GM19043 (cell line): ENCODE data around the gene CSPG5.

Experiments used
- ATAC-seq: cut with Tn5 transposase; IDR thresholded peaks from one replicate; pipeline ENCODE4 v1.9.1; 2021; ENCODE audit warnings: low read depth; ENCODE audit not compliant: unreplicated experiment

Gene CSPG5, protein sequence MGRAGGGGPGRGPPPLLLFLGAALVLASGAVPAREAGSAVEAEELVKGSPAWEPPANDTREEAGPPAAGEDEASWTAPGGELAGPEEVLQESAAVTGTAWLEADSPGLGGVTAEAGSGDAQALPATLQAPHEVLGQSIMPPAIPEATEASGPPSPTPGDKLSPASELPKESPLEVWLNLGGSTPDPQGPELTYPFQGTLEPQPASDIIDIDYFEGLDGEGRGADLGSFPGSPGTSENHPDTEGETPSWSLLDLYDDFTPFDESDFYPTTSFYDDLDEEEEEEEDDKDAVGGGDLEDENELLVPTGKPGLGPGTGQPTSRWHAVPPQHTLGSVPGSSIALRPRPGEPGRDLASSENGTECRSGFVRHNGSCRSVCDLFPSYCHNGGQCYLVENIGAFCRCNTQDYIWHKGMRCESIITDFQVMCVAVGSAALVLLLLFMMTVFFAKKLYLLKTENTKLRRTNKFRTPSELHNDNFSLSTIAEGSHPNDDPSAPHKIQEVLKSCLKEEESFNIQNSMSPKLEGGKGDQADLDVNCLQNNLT

DNA sequence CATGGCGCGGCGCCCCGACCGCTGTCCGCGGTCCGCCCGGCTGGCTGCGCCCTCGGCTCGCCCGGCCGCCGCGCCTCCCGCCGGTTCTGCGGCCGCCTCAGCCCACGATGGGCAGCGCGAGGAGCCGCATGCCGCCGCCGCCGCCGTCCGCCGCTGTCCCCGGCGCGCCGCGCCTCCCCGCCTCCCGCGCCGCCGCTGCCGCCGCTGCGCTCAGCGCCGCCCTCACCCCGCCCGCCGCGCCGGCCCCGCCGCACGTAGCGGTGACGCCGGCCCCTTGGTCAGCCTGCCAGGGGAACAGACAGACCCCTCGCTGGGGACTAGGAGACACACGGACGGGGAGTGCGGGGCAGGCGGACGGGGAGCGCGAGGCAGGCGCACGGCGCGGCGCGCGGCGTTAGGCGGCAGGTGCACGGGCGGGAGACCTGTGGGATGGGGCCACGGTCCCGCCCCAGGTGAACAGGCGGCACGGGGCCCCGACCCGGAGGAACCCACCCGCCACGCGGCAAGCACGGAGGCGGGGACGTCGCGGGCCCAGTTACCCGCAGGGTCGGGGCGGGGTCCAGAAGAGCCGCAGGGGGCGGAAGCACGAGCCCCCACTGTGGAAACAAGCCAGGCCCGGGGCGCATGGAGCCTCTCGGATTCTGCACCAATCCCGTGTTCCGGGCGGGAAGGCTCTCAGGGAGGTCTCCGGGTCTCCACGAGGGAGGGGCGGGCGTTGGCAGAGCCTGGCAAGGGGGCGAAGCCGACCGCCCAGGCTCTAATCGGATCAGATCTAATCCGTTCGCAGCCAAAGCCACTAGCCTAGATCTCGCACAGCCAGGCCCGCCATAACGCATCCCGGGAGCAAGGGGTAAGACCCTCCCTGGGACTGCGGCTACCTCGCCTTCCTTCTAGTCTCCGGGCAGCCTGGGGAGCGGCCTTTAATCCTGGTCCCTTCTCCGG is at the start of gene CSPG5:
Gene CSPG5, minus strand, starts transcription at position 175 of the 942 bp plus-strand sequence. Its CDS starts 172 bp downstream, at position 3.
- no peak for ATAC-seq

DNA sequence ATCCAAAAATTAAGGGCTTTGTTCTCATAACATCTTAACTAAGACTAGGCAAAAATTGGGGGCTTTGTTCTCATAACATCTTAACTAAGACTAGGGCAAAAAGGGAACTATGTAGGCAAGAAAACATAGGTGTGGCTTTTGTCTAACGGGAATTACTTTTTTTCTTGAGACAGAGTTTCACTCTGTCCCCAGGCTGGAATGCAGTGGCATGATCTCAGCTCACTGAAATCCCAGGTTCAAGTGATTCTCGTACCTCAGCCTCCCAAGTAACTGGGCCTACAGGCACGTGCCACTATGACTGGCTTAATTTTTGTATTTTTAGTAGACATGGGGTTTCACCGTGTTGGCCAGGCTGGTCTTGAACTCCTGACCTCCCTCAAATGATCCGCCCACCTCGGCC is 49.8 kb upstream of the CSPG5 start:
- no peak for ATAC-seq

- ATAC-seq: no peak
Observed at GRCh38 chr3:47622671-47623461, 44.2 kb upstream of the CSPG5 start.

DNA sequence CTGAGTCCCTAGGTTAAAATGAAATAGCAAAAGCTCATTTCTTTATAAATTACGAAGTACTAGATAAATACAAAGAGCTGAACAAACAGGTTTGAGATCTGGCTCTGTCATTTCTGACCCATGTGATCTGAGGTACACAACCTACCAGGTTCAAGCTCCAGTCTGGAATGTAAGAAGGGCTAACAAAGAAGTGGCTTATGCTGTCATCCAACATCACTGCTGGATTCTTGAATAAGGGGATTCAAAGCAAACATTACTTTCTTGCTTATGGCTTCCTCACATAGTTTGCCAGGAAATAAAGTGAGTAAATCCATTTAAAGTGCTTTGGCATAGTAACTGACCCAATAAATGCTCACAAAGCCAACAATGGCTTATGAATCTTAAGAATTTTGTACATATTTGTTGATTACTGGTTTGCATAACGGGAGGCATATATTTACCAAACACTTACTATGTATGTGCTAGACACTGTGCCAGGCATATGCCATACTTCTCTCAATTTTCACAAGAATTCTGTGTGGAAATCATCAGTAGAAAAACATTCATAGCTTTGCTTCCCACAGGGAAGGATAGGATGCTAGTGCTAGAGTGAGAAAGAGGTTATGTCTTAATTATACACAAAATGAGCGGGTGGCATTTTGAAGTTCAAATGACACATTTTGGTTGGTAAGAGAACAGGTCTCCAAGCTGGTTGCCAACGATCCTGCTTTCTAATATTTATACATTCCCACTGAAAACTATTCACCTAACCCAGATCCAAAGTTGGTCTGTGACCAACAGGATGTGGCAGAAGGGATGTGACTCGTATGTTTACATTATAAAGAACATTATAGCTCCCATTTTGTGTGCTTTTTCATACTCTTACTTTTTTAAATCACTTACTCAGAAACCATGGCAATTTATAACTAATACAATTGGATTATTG is 38.7 kb upstream of the CSPG5 start:
- no peak for ATAC-seq

DNA sequence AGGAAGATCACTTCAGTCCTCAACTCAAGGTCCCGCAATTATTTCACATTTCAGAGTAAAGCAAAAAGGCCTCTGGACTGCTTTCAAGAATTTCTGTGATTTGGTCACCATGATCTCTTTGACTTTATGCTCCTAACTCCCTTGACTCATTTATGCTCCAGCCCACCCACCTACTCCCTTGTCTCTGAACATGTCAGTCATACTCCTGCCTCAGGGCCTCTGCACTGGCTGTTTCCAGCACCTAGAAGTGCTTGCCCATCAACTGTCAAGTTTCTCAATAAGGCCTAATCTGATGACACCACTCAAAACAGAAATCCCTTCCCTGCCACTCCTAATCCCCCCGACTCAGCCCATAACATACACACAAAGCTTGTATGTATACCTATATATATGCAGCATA is 36.1 kb upstream of the CSPG5 start:
- ATAC-seq: no peak

DNA sequence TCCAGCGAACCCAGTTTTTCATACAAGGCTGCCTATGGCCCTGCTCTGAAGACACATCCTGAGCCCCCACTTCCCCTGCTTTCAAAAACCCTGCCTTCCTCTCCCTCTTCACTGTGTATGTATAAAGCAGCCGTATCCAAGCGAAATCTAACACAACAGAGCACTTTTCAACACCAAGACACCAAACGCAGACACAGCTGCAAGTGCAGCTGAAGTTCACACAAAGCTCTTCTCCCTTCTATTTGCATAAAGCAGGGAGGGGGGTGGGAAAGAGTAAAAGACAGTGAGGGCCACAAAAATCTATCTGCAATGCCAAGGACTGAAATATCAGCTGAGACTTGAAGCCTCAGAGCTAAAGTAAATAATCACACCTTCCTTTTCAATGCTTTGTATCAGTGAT is 35.1 kb upstream of the CSPG5 start:
- ATAC-seq: no peak

DNA sequence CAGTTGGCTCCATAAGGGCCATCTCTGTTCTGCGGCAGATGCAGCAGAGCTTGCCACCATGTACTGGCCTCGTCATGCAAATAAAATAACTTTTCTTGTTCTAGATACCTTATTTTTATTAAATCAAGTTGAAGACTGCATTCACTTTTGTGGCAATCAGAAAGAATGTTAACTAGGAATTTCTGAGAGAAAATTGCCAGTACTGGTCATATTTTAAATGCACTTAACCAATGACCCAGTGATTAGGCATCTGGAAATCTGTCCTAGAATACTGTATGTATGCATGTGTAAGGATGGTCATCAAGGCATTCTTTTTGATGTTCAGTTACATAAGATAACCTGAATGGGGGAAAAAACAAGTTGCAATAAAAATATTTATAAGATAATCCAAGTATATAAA is 34.2 kb upstream of the CSPG5 start:
- no peak for ATAC-seq

GRCh38 chr3:47612178-47612577 is 33.5 kb upstream of the CSPG5 start:
- no peak for ATAC-seq

- no peak for ATAC-seq
Observed at GRCh38 chr3:47611576-47611975, 32.9 kb upstream of the CSPG5 start.

DNA sequence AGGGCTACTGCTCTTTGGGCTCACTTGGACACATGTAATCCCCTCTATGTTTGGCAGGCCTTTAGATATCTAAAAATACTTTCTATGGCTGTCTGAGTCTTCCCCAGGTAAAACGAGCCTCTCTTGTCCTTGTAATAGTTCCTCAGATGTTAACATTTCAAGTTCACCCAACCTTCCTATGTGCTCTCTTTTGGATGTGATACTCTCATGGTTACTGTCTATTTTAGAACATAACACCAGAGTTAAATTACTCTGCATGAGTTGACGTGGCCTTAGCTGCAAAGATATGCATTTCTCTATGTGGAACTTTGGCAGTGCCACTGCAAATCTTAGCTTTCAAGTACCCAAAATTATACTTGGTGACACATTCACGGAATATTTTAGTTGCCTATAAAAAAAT is 31.9 kb upstream of the CSPG5 start:
- no peak for ATAC-seq

- ATAC-seq: no peak
Observed at GRCh38 chr3:47607335-47607734, 28.7 kb upstream of the CSPG5 start.

- ATAC-seq: no peak
Observed at GRCh38 chr3:47606165-47606564, 27.5 kb upstream of the CSPG5 start.

DNA sequence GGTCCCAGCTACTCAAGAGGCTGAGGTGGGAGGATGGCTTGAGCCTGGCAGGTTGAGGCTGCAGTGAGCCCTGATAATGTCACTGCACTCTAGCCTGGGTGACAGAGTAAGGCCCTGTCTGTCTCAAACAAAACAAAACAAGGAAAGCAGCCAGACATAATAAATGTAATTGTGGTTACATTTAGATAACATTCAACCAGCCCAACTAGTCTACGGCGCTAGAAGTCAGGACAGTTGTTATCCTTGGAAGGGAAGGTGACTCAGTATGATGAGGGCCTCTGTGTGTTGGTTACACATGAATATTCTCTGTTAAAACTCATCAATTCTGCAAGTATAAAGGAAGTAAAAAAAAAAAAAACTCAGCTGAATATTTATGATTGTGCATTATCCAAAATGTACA is 27.0 kb upstream of the CSPG5 start:
- no peak for ATAC-seq

DNA sequence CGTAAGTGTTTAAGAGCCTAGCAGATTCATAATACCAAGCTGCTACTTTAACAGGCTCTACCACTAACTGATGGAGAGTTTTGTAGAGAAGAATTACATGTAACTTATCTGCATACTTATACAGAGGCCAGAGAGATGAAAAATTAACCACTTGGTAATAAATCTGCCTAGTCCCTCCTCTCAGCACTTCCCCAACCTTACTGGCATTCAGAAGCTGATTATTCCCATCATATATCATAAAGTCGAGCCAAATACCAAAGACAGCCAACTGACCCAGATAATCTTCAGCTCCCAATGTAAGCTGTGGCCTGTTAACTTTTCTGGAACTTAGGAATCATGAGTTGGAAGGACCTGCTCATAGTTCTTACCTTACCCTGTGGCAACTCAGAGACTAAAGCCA is 25.5 kb upstream of the CSPG5 start:
- no peak for ATAC-seq

GRCh38 chr3:47603332-47603731 is 24.7 kb upstream of the CSPG5 start:
- no peak for ATAC-seq

- no peak for ATAC-seq
Observed at GRCh38 chr3:47601281-47601680, 22.6 kb upstream of the CSPG5 start.

DNA sequence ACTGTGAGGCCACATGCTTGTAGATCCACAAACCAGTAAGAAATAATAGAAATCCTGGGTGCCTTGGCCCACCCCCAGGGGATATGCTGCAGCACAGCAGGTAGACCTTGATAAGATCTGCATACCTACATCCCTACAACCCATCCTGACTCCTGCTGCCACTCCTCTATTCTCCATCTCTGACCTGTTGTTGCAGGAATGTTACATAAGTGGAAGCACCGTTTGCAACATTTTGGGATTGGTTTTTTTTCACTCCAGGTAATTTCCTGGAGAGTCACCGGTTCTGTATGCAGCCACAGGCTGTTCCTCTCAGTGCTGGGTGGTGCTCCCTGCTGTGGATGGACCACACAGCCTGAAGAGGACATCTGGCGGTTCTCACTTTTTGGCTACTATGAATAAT is 16.1 kb upstream of the CSPG5 start:
- no peak for ATAC-seq

DNA sequence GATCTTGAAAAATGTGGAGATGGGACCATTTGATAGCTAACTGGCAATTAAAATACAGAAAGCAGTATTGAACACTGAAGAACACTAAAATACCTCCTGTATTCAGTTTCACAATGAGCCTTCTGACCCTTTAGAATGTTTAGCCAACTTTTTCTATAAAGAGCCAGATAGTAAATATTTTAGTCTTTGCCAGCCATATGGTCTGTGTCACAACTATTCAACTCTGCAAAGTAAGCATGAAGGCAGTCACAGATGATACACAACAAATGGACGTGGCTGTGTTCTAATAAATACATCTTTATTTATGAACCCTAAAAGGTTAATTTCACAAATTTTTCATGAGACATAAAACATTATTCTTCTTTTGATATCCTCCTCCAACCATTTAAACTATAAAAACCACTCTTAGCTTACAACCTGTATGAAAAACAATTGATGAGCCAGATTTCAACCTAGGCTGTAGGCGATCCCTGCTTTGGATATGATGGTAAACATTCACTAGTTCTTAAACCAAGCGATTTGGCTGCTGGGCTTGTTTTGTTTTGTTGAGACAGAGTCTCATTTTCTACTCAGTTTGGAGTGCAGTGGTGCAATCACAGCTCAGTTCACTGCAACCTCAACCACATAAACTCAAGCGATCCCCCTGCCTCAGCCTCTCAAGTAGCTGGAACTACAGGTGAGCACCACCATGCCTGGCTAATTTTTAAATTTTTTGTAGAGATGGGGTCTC is 13.6 kb upstream of the CSPG5 start:
- no peak for ATAC-seq

DNA sequence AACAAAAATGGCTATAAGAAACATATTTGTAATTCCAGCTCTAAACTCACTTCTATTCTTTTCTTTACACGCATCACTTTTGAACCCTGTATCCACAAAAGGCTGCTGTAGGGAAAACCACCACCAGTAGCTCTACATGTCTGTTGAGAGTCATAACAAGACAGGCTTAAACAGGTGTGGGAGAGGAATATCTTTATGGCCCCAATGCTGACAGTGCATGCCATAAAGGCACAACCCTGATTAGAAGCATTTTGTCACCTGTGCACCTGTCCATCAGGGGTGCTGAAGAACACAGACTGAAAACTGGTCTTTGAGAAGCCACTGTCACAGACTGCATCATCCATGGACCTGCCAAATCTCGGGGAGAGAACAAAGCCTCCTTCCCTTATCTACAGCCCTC is 11.6 kb upstream of the CSPG5 start:
- ATAC-seq: no peak
